GM10266 (cell line): ENCODE results near the gene PHF21A.

Experiments
- DNase-seq: peaks from one replicate; pipeline ENCODE4 v3.0.0; 2012; ENCODE audit errors: extremely low spot score
- CTCF ChIP-seq: IDR thresholded peaks from 2 replicates; pipeline ENCODE4 v1.5.1; 2012; ENCODE audit warnings: mild to moderate bottlenecking, low read depth; ENCODE audit not compliant: control insufficient read depth, insufficient read depth; ENCODE audit errors: missing control alignments

Gene PHF21A

GRCh38 chr11:45926536-45927331, 194.5 kb downstream of the PHF21A start:
- peak; percentile 10 for DNase-seq

GRCh38 chr11:45926001-45926401, 195.3 kb downstream of the PHF21A start:
- TF ChIP-seq CTCF, result no peak
- DNase-seq, result peak; percentile 6

More at GRCh38 chr11:45926536-45927331, 194.5 kb downstream of the PHF21A start:
- TF ChIP-seq CTCF, result no peak

- no peak for TF ChIP-seq CTCF
- no peak for DNase-seq
These were observed 195.7 kb downstream of the PHF21A start for GRCh38 chr11:45925550-45925949.

- TF ChIP-seq CTCF, result no peak
- DNase-seq, result peak; percentile 20
These were observed 196.3 kb downstream of the PHF21A start for GRCh38 chr11:45924927-45925326.

GRCh38 chr11:45924036-45924915, 197.0 kb downstream of the PHF21A start:
- peak; percentile 23 for DNase-seq
- TF ChIP-seq CTCF, result no peak

GRCh38 chr11:45922425-45923082, 198.7 kb downstream of the PHF21A start, which contains the start of gene LARGE2:
LARGE2 (plus strand) TSS chr11:45922656; CDS start chr11:45922883, 227 bp downstream.
- TF ChIP-seq CTCF, result no peak
- DNase-seq, result peak; percentile 57
